ENCODE data around the gene DNAJB8.

The DNAJB8 gene

GRCh38 chr3:128491941-128492670 is 25.4 kb upstream of the DNAJB8 start:
- TF ChIP-seq EP300 (IDR thresholded peaks at IDR 0.05; ENCODE audit: borderline replicate concordance): no peak
- TF ChIP-seq CREB1 (IDR thresholded peaks at IDR 0.05; ENCODE audit: low read depth): no peak
- no peak for TF ChIP-seq RAD21 (IDR thresholded peaks at IDR 0.05; ENCODE audit: low read depth)
- no peak for TF ChIP-seq REST (IDR thresholded peaks at IDR 0.05; ENCODE audit: low read depth)
- TF ChIP-seq TAF1 (IDR thresholded peaks at IDR 0.05; ENCODE audit: low read depth): no peak
- no peak for TF ChIP-seq USF1 (IDR thresholded peaks at IDR 0.05)
- no peak for TF ChIP-seq EGR1 (IDR thresholded peaks at IDR 0.05)

GRCh38 chr3:128491691-128491940 is 24.9 kb upstream of the DNAJB8 start:
- no peak for TF ChIP-seq REST (IDR thresholded peaks at IDR 0.05; ENCODE audit: low read depth)
- TF ChIP-seq USF1 (IDR thresholded peaks at IDR 0.05): no peak
- no peak for TF ChIP-seq ZBTB7A (IDR thresholded peaks at IDR 0.05; ENCODE audit: low read depth)
- no peak for TF ChIP-seq CEBPB (IDR thresholded peaks at IDR 0.05)
- no peak for TF ChIP-seq CREB1 (IDR thresholded peaks at IDR 0.05; ENCODE audit: low read depth)
- TF ChIP-seq MAX (IDR thresholded peaks at IDR 0.05): no peak
- TF ChIP-seq RAD21 (IDR thresholded peaks at IDR 0.05; ENCODE audit: low read depth): no peak
- TF ChIP-seq TCF12 (IDR thresholded peaks at IDR 0.05; ENCODE audit: low read depth): no peak
- no peak for TF ChIP-seq EP300 (IDR thresholded peaks at IDR 0.05; ENCODE audit: borderline replicate concordance)
- no peak for TF ChIP-seq NFIC (IDR thresholded peaks at IDR 0.05)
- TF ChIP-seq FOXM1 (IDR thresholded peaks at IDR 0.05; ENCODE audit: borderline replicate concordance, low read depth): no peak
- TF ChIP-seq YY1 (IDR thresholded peaks at IDR 0.05; ENCODE audit: low read depth): no peak
- no peak for TF ChIP-seq EGR1 (IDR thresholded peaks at IDR 0.05)
- TF ChIP-seq TAF1 (IDR thresholded peaks at IDR 0.05; ENCODE audit: low read depth): no peak
- TF ChIP-seq TEAD4 (IDR thresholded peaks at IDR 0.05): no peak

- TF ChIP-seq EGR1 (IDR thresholded peaks at IDR 0.05): no peak
- TF ChIP-seq RAD21 (IDR thresholded peaks at IDR 0.05; ENCODE audit: low read depth): no peak
- no peak for TF ChIP-seq CREB1 (IDR thresholded peaks at IDR 0.05; ENCODE audit: low read depth)
- no peak for TF ChIP-seq FOXM1 (IDR thresholded peaks at IDR 0.05; ENCODE audit: borderline replicate concordance, low read depth)
- no peak for TF ChIP-seq USF1 (IDR thresholded peaks at IDR 0.05)
- no peak for TF ChIP-seq TEAD4 (IDR thresholded peaks at IDR 0.05)
- no peak for TF ChIP-seq TAF1 (IDR thresholded peaks at IDR 0.05; ENCODE audit: low read depth)
- TF ChIP-seq EP300 (IDR thresholded peaks at IDR 0.05; ENCODE audit: borderline replicate concordance): no peak
- no peak for TF ChIP-seq YY1 (IDR thresholded peaks at IDR 0.05; ENCODE audit: low read depth)
- no peak for TF ChIP-seq NFIC (IDR thresholded peaks at IDR 0.05)
- TF ChIP-seq REST (IDR thresholded peaks at IDR 0.05; ENCODE audit: low read depth): no peak
- no peak for TF ChIP-seq MAX (IDR thresholded peaks at IDR 0.05)
- TF ChIP-seq ZBTB7A (IDR thresholded peaks at IDR 0.05; ENCODE audit: low read depth): no peak
- no peak for TF ChIP-seq CEBPB (IDR thresholded peaks at IDR 0.05)
These were observed 24.4 kb upstream of the DNAJB8 start for GRCh38 chr3:128490915-128491690.

- TF ChIP-seq TCF12 (IDR thresholded peaks at IDR 0.05; ENCODE audit: low read depth): no peak
- TF ChIP-seq TAF1 (IDR thresholded peaks at IDR 0.05; ENCODE audit: low read depth): no peak
- TF ChIP-seq USF1 (IDR thresholded peaks at IDR 0.05): no peak
- TF ChIP-seq EP300 (IDR thresholded peaks at IDR 0.05; ENCODE audit: borderline replicate concordance): no peak
- no peak for TF ChIP-seq MAX (IDR thresholded peaks at IDR 0.05)
- TF ChIP-seq RAD21 (IDR thresholded peaks at IDR 0.05; ENCODE audit: low read depth): no peak
- no peak for TF ChIP-seq CEBPB (IDR thresholded peaks at IDR 0.05)
- no peak for TF ChIP-seq NFIC (IDR thresholded peaks at IDR 0.05)
- no peak for TF ChIP-seq REST (IDR thresholded peaks at IDR 0.05; ENCODE audit: low read depth)
- no peak for TF ChIP-seq YY1 (IDR thresholded peaks at IDR 0.05; ENCODE audit: low read depth)
- no peak for TF ChIP-seq FOXM1 (IDR thresholded peaks at IDR 0.05; ENCODE audit: borderline replicate concordance, low read depth)
- no peak for TF ChIP-seq CREB1 (IDR thresholded peaks at IDR 0.05; ENCODE audit: low read depth)
These were observed 23.9 kb upstream of the DNAJB8 start for GRCh38 chr3:128490650-128490914.

All from Ishikawa (cell line).